NCI-H1105 treated with DMSO at 0.1 percent for 48 hours (cell line): ENCODE measurements around the gene NTN3.
"Not testable (repeated sequence)": the region's sequence is repeated elsewhere in the genome, so short reads cannot be mapped to it uniquely, and the experiment has no call there.

Experiments used
- DNase-seq: peaks from one replicate; lab custom pipeline; 2025; lab: John Stamatoyannopoulos, UW

The NTN3 gene

DNA sequence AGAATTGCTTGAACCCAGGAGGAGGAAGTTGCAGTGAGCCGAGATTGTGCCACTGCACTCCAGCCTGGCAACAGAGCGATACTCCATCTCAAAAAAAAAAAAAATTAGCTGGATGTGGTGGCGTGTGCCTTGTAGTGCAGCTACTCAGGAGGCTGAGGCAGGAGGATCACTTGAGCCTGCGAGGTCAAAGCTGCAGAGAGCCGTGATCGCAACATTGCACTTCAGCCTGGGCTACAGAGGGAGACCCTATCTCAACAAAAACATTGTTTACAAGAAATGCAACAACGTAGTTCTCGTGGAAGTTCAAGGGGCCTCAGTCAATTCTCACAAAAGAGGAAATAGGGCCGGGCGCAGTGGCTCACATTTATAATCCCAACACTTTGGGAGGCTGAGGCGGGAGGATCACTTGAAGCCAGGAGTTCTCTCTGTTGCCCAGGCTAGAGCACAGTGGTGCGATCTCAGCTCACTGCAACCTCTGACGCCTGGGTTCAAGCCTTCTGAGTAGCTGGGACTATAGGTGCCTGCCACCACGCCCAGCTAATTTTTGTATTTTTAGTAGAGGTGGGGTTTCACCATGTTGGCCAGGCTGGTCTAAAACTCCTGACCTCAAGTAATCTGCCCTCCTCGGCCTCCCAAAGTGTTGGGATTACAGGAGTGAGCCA, 29.8 kb upstream of the NTN3 start:
- not testable (repeated sequence) for DNase-seq

DNA sequence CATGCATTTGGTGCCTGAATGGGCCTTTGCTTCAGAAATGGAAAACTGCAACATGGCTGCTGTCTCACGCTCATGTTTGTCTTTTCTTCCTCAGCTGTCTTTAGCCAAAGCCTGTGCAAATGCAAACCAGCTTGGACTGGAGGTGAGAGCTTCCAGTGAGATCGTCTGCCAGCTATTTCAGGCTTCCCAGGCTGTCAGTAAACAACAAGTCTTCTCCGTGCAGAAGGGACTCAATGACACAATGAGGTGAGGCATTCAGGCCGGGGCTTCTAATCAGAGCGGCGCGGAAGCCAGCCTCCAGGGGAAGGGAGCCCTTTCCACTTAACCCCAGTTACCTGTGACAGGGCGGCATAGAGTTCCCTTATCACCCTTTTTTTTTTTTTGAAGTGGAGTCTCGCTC, 27.5 kb upstream of the NTN3 start:
- DNase-seq: no peak

DNA sequence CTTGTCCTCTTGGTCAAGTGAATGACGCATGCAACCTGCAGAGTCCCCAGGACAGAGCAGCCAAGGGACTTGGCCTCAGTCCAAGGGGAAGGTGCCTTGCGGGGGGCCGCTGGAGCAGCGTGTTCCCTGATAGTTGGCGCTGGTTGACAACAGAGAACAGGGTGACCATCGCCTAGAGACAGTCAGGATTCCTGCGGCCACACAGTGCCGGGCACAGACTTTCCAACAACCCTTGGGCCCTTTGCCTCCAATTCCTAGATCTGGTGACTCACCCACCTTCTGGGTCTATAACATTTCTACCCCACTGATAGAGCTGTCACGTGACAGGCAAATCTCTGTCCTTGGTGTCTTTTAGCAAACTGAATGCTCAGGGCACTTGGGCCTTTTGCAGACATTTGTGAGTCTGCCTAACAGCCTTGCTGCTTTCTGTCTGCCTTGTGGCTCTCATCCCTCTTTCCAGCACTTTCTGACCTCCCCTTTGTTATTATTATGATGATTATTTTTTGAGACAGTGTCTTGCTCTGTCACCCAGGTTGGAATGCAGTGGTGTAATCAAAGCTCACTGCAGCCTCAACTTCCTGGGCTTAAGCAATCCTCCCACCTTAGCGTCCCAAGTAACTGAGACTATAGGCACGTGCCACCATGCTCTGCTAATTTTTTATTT, 23.0 kb upstream of the NTN3 start:
- DNase-seq: no peak

DNA sequence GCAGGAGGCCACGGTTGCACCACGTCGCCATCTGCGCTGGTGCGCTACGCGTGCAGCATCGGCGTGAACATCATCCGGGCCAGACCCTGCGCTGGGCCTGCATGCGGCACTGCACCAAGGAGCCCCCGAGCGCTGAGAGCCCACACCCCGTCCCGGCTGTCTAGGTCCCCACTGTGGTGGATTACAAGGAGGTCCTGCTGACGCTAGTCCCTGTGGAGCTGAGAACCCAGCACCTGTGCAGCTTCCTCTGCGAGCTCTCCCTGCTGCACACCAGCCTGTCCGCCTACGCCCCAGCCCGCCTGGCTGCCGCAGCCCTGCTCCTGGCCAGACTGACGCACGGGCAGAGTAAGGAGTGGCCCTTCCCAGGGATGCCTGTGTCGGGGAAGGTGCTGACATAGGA, 22.0 kb upstream of the NTN3 start:
- no peak for DNase-seq

DNA sequence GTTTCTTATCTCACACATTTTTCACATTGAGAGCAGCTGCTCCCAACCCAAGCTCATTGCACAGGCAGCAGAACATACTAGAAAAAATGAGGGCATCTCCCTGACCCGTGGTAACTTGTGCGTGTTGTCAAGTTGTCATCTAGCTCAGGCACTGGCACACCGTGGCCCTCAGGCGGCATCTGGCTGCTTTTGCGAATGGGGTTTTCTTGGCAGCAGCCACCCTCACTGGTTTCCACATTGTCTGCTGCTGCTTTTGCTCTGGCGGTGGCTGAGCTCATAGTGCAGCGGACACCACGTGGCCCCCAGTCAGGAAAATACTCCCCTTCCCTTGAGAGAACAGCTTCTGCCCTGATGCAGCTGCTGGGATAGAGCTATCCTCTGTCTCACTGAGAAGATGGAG, 20.6 kb upstream of the NTN3 start:
- DNase-seq: no peak

DNA sequence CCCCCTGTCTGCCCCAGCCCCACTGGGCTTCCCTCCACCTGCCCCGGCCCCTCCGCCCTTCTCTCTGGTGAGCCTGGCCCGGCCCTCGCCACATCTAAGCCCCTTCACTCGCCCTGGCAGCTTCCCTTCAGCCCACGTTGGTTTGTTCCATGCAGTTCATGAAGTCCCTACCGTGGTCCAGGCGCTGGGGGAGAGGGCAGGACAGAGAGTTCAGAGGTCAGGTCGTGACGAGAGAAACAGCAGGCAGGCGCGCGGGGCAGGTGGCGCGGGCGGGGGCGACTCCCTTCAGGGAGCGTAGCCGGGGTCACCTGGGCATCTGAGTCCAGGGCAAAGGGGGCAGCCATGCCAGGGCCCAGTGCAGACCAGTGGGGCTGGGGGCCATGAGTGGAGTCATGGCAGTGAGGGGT, 20.1 kb upstream of the NTN3 start:
- DNase-seq: no peak

DNA sequence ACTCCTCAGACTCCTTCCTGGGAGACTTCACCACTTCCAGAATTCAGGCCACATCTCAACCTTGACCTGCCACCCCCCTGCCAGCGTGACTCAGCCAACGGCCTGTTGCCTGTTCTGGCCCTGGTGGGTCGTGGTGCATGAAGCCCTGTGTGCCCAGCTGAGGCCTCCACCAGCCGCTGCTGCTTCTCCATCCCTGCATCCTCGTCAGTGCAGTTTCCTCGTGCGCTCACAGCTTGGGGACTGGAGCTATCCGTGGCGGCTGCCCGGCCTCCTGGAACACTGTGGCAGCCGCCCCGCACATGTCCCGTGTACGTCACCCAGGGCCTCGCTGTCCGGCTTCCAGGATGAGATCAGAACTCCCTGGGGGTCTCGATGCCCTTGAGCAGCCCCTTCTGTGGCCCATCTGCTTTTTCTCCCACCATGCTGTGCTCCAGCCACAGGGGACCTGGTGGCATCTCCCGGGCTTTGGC, 19.2 kb upstream of the NTN3 start:
- DNase-seq: no peak

DNA sequence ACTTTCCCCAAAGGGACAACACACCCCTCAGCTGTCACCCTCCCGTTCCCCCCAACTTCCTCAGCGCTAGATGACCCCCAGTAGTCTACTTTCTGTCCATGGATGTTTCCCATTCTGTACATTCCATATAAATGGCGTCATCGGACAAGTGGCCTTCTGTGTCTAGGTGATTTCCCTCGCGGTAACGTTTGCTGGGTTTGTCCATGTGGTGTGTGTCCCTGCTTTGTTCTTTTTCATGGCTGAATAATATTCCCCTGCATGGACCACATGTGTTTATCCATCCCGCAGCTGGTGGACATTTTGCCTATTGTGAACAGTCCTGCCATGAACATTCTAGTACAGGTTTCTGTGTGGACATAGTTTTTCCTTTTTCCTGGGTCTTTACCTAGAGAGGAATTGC, 18.4 kb upstream of the NTN3 start:
- no peak for DNase-seq

DNA sequence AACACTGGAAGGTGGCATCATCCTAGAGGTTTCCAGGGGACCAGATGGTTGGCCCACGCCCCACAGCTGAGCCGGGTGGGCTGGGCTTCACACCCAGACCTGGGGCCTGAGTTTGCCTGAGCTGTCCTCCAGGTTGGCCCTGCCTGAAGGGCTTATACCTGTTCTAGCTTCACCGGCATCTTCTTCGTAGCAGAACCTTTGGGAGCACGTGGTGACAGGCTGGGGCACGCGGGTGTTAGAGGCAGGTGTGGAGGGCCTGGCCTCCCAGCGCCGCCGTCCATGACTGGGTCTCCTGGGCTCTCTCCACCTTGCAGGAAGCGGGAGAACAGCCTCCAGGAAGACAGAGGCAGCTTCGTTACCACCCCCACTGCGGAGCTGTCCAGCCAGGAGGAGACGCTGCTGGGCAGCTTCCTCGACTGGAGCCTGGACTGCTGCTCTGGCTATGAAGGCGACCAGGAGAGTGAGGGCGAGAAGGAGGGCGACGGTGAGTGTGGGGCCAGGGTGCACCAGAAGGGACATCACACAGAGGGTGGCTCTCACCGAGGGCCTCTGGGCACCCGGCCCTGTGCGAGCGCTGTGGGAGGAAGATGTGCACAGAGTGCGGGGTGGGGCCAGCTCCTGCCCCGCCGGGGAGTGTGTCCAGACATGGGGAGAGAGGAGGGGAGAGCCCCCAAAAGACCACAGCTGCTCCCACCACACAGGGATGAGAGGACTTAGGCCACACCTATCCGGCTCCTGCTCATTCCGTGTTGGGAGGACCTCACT, 15.8 kb upstream of the NTN3 start:
- no peak for DNase-seq

DNA sequence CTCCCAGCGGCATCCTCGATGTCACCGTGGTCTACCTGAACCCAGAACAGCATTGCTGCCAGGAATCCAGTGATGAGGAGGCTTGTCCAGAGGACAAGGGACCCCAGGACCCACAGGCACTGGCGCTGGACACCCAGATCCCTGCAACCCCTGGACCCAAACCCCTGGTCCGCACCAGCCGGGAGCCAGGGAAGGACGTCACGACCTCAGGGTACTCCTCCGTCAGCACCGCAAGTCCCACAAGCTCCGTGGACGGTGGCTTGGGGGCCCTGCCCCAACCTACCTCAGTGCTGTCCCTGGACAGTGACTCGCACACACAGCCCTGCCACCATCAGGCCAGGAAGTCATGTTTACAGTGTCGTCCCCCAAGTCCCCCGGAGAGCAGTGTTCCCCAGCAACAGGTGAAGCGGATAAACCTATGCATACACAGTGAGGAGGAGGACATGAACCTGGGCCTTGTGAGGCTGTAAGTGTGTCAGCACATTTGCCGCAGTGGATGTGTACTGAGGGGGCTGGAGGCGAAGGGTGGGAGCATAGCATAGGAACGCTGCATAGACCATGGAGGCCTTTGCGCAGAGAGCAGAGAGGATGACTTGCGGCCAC, 14.4 kb upstream of the NTN3 start:
- no peak for DNase-seq

DNA sequence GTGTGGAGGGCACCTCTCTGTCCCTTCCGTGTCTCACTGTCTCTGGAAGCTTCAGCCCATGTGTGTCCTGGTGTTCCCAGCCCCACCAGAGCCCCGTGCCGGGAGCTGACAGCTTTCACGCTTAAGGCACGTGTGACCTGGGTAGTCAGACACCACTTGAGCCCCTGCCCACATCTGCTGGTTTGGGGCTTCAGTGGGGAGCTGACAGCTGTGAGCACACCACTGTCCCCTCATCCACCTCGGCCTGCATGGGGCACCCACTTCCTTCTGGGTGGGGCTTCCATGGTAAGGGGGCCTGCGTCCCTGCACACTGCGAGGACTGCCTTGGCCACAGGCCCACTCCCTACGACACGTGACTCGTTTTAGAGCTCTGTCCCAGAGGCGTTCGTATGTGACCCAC, 13.8 kb upstream of the NTN3 start:
- no peak for DNase-seq

DNA sequence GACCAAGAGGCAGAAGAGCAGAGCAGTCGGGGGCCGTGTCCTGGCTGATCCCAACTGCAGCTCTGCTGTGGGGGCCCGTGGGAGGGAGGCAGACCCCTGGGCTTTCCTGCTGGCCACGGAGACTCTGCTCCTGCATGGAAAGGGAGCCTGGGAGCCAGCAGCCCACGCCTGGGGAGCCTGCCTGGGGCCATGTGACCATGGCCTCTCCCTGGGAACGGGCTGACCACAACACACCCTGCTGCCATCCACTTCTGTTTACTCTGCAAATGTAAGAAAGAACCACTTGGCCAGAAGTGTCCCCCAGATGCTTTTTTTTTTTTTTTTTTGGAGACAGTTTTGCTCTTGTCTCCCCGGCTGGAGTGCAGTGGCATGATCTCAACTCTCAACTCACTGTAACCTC, 13.2 kb upstream of the NTN3 start:
- no peak for DNase-seq

DNA sequence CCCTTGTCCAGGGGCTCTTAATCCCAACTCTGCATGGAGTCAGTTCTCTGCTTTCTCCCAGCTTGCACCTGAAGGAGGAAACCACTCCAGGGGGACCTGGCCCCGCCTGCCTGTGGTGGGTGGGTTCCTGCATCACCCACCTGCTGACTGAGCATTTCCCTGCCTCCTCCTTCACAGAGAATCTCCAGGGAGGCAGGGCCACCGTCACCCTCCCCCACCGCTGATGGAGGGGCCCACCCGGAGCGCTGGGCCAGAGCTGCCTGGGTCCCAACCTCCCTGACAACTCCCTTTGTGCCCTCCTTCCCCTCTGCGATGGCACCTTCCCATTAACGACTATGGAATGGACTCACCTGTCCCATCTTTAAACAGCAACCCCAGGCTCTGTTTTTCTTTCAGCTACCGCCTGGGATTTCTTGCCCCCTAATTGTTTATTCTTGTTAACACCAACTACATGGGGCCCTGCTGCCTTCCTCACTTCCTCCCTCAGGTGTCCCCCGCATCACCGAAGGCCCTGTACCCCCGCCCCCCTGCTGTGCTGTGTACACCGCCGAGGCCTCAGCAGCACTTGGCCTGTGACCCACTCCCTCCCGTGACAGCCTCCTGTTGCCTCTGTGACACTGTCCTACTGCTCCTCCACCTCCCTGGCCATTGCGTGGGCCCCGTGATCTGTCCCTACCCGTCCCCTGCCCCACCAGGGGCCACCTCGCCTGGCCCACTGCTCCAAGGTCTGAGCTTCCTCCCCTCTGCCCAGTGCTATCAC, 12.0 kb upstream of the NTN3 start:
- DNase-seq: peak; percentile 41

DNA sequence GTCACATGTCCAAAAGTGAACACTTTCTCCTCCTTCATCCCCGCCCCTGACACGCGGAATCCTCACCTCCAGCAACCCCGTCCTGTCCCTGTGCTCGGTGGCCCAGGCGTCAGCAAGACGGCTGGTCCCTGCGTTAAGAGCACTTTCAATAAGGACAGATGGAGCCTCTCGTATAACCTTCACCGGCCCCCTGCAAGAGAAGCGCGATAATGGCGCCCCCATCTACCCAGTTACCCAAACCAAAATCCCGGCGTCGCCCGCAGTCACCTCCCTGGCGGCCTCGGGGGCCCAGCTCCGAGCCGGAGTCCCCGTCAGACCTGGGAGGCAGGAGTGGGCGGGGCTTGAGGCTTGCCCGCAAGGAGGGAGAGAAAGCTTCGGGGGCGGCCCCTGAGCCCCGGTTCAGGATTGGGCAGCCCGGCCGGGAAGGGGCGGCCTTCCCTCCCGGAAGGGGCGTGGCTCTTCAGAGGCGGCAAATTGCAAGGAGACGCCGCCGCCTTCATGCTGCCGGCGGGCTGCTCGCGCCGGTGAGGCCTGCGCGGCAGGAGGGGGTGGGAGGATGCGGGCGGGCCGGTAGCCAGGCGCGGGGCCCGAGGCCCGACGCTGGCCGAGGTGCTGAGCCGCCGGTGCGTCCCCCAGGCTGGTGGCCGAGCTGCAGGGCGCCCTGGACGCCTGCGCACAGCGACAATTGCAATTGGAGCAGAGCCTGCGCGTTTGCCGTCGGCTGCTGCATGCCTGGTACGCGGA, 11.3 kb upstream of the NTN3 start, which contains the start of gene TEDC2:
TEDC2 (plus strand) TSS at position 463 of the 744 bp plus-strand sequence; CDS start at position 499, 36 bp downstream.
- DNase-seq: peak; percentile 87

DNA sequence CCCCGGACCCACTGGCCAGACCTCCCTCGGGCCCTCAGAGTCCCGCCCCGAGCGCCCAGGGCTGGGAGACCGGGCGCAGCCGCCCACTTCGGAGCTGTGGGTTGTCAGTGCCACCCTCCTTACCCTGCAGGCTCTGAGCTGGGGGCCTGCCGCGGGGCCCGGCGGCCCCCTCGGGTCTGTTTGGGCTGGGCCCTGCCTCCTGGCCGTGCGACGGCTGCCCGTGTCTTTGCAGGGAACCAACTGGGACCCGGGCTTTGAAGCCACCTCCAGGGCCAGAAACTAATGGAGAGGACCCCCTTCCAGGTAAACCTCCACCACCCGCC, 10.7 kb upstream of the NTN3 start:
- no peak for DNase-seq

DNA sequence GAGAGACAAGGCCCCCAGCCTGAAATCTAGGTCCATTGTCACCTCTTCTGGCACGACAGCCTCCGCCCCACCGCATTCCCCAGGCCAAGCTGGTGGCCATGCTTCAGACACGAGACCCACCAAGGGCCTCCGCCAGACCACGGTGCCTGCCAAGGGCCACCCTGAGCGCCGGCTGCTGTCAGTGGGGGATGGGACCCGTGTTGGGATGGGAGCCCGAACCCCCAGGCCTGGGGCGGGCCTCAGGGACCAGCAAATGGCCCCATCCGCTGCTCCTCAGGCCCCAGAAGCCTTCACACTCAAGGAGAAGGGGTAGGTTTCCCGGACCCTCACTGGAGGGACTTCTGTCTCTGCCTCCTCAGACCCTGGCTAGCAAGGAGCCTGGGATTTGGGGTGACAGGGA, 10.2 kb upstream of the NTN3 start:
- no peak for DNase-seq

DNA sequence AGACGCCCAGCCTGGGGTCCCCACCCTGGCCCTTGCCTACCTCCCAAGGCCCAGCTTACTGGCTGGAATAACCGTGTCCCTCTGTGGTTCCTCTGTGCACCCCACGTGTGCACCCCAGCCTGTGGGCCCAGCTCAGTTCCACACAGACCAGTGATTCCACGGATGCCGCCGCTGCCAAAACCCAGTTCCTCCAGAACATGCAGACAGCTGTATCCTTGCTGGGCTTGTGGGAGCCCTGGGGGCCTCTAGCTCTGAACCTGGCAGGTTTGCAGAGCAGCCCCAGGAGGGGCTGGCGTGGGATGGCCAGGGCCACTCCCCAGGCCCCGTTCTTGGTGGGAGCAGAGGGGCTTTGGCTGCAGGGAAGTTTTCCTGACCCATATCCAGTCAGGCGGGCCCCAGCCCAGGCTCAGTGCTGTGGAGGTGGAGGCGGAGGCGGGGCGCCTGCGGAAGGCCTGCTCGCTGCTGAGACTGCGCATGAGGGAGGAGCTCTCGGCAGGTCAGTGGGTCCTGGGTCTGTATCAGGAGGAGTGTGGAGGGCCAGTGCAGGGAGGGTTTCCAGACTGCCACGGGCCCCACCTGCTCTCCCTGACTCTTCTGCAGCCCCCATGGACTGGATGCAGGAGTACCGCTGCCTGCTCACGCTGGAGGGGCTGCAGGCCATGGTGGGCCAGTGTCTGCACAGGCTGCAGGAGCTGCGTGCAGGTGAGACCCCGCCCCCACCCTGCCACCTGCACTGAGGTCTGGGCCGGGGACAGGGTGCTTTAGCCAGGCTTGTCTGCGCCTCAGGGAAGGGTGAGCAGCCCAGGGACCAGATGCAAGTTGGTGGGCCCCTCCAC, 8.8 kb upstream of the NTN3 start:
- DNase-seq: no peak

DNA sequence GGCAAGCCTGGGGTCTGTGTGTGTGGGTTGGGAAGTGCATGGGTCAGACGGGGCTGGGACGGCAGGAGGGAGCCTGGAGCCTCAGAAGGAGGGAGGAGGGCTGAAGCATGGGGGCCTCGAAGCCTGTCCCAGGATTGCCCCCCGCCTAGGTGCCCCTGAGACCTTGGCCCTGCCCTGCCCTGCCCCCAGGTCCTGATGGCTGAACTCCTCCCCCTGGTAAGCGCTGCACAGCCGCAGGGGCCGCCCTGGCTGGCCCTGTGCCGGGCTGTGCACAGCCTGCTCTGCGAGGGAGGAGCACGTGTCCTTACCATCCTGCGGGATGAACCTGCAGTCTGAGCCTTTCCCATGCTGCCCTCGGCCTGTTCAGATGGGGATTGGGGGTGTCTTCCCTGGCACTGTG, 6.8 kb upstream of the NTN3 start:
- DNase-seq: no peak

DNA sequence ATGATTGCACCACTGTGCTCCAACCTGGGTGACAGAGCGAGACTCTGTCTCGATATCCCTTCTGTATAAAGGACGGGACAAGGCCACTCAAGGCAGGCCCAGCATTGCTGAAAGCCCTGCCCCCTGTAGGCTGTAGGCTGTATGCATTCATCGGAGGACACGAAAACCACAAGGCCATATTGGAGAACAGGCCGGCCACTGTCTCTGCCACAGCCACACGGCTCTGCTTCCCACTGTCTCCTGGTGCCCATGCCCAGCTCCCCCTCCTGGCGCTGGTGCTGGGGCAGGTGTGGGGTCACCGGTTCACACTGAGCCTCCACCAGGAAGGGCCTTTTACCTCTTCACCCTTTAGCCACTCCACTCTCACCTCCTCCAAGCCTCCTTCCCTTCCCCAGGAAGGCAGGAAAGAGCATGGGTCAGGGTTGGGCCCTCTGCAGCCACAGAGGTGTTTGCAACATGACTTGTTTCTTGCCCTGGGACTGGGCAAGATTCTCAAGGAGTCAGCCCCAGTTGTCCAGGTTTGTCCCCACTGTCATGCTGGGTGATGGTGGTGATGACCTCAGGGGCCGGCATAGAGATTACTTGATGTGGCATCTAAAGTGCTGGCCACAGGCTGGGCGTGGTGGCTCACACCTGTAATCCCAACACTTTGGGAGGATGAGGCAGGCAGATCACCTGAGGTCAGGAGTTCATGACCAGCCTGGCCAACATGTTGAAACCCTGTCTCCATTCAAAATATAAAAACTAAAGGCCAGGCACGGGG, 5.3 kb upstream of the NTN3 start:
- DNase-seq: no peak
